ENCODE results near the gene PCDHGB6.

DNA sequence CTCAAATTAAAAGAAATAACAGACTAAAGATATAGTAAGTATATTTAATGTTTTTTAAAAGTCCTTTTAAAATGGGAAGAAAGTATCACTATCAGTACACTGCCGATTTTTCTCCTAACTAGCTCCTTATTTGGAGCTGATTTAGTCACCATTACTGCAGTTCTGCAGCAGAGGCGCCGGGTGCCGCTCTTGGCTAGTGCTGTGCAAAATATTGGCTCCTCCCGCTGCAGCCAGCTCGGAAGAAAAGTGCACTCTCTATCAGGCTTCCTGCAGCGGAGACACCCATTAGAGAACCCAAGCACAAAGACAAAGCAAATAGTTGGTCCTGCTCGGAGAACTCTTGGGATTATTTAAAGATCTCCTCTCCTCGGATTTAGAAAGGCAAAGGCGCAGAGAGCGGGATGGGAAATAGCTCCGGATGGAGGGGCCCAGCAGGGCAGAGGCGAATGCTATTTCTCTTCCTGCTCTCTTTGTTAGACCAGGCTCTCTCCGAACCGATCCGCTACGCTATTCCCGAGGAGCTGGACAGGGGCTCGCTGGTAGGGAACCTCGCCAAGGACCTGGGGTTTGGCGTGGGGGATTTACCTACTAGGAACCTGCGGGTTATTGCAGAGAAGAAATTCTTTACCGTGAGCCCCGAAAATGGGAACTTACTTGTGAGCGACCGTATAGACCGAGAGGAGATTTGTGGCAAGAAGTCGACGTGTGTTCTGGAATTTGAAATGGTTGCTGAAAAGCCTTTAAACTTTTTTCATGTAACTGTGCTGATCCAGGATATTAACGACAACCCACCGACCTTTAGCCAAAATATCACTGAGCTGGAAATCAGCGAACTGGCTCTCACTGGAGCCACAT, 37.6 kb upstream of the PCDHGB6 start, which contains the start of gene PCDHGB3:
- TF ChIP-seq, protein P1, sequence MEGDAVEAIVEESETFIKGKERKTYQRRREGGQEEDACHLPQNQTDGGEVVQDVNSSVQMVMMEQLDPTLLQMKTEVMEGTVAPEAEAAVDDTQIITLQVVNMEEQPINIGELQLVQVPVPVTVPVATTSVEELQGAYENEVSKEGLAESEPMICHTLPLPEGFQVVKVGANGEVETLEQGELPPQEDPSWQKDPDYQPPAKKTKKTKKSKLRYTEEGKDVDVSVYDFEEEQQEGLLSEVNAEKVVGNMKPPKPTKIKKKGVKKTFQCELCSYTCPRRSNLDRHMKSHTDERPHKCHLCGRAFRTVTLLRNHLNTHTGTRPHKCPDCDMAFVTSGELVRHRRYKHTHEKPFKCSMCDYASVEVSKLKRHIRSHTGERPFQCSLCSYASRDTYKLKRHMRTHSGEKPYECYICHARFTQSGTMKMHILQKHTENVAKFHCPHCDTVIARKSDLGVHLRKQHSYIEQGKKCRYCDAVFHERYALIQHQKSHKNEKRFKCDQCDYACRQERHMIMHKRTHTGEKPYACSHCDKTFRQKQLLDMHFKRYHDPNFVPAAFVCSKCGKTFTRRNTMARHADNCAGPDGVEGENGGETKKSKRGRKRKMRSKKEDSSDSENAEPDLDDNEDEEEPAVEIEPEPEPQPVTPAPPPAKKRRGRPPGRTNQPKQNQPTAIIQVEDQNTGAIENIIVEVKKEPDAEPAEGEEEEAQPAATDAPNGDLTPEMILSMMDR (IDR thresholded peaks at IDR 0.05; ENCODE audit: low read depth, low read length) = peak; percentile 57
- TF ChIP-seq, protein P2, sequence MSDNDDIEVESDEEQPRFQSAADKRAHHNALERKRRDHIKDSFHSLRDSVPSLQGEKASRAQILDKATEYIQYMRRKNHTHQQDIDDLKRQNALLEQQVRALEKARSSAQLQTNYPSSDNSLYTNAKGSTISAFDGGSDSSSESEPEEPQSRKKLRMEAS (IDR thresholded peaks at IDR 0.05; ENCODE audit: low read depth, low read length) = no peak
